ENCODE data around the gene LOXL1. TPM values are rescaled to one million over a fixed set of nuclear protein-coding genes. Genes with fewer than 3 reads are reported as not detected.

Gene LOXL1
- polyA plus RNA-seq, 1 donor from 2014 or later: 2.1 TPM

DNA sequence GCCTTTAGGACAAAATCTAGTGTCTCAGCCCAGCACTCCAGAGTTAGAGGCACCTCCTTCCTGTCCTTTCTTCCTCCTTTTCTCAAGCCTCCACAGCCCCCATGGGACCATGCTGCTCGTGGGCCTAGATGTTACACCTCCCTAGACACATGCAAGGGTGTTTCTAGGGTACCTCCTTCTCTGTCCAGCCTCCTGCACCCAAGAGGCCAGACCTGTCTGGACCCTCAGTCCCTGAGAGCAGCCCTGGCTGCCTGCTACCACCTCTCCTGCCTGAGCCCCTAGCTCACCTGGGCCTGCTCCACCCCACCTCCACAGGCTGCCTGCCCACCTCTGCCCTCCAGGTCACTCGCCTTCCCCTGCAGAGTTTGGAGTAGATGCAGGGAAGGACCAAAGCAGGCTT, 5.2 kb downstream of the LOXL1 start:
- Histone ChIP-seq H3K4me3 (ENCODE audit: low read length) (no peak overlapping the region), H2AFZ (ENCODE audit: low read depth, low read length) (no peak overlapping the region), H3F3A (ENCODE audit: insufficient read depth, low read length, poor library complexity, severe bottlenecking) (no peaks in the 10 kb centered on the region), H3K9ac (ENCODE audit: low read length) (no peak overlapping the region), H3K27me3 (ENCODE audit: insufficient read depth, low read depth, low read length) (peaks cover 22% of the 10 kb centered on the region), H3K9me3 (ENCODE audit: low read length) (no peaks in the 10 kb centered on the region), H3K4me2 (ENCODE audit: low read length) (no peak overlapping the region), H4K20me1 (ENCODE audit: insufficient read depth) (no peaks in the 10 kb centered on the region), H3K27ac (ENCODE audit: low read length) (no peak overlapping the region), H3K79me2 (replicated peaks; ENCODE audit: insufficient read depth, low read length) (no peaks in the 10 kb centered on the region), H3K36me3 (ENCODE audit: insufficient read depth, low read length) (no peaks in the 10 kb centered on the region), H3K9me2 (ENCODE audit: insufficient read depth, low read length) (no peaks in the 10 kb centered on the region)
- TF ChIP-seq REST (IDR thresholded peaks at IDR 0.05; ENCODE audit: borderline replicate concordance) (no peak), POLR2AphosphoS5 (IDR thresholded peaks at IDR 0.05) (no peak), RAD21 (conservative IDR thresholded peaks at IDR 0.05) (no peak), EZH2 (IDR thresholded peaks at IDR 0.05; ENCODE audit: borderline replicate concordance, insufficient read depth, low read length, poor library complexity, severe bottlenecking) (no peak), EP300 (conservative IDR thresholded peaks at IDR 0.05; ENCODE audit: poor library complexity, severe bottlenecking) (no peak), MXI1 (conservative IDR thresholded peaks at IDR 0.05; ENCODE audit: poor library complexity, severe bottlenecking) (no peak), SMC3 (conservative IDR thresholded peaks at IDR 0.05; ENCODE audit: poor library complexity) (no peak), CTCF (IDR thresholded peaks at IDR 0.05; ENCODE audit: poor library complexity, severe bottlenecking) (no peak), TAF1 (IDR thresholded peaks at IDR 0.05; ENCODE audit: low read depth) (no peak)

- H3K4me2 ChIP-seq (ENCODE audit: low read length): no peak overlapping the region
Measured at GRCh38 chr15:73932381-73933191, 6.3 kb downstream of the LOXL1 start.

More at GRCh38 chr15:73932381-73933191, 6.3 kb downstream of the LOXL1 start:
- no peaks in the 10 kb centered on the region for H3K9me2 ChIP-seq (ENCODE audit: insufficient read depth, low read length)
- H3K79me2 ChIP-seq (replicated peaks; ENCODE audit: insufficient read depth, low read length): no peaks in the 10 kb centered on the region
- TF ChIP-seq TAF1 (IDR thresholded peaks at IDR 0.05; ENCODE audit: low read depth) (no peak), RAD21 (conservative IDR thresholded peaks at IDR 0.05) (no peak), SMC3 (conservative IDR thresholded peaks at IDR 0.05; ENCODE audit: poor library complexity) (no peak), REST (IDR thresholded peaks at IDR 0.05; ENCODE audit: borderline replicate concordance) (no peak), POLR2AphosphoS5 (IDR thresholded peaks at IDR 0.05) (no peak), EP300 (conservative IDR thresholded peaks at IDR 0.05; ENCODE audit: poor library complexity, severe bottlenecking) (no peak), MXI1 (conservative IDR thresholded peaks at IDR 0.05; ENCODE audit: poor library complexity, severe bottlenecking) (no peak), CTCF (IDR thresholded peaks at IDR 0.05; ENCODE audit: poor library complexity, severe bottlenecking) (no peak), EZH2 (IDR thresholded peaks at IDR 0.05; ENCODE audit: borderline replicate concordance, insufficient read depth, low read length, poor library complexity, severe bottlenecking) (no peak)
- H3K27me3 ChIP-seq (ENCODE audit: insufficient read depth, low read depth, low read length): peaks cover 12% of the 10 kb centered on the region
- no peak overlapping the region for H3K4me3 ChIP-seq (ENCODE audit: low read length)
- H3K9ac ChIP-seq (ENCODE audit: low read length): no peak overlapping the region
- H3K9me3 ChIP-seq (ENCODE audit: low read length): no peaks in the 10 kb centered on the region
- no peaks in the 10 kb centered on the region for H3F3A ChIP-seq (ENCODE audit: insufficient read depth, low read length, poor library complexity, severe bottlenecking)
- no peak overlapping the region for H3K27ac ChIP-seq (ENCODE audit: low read length)
- no peaks in the 10 kb centered on the region for H3K36me3 ChIP-seq (ENCODE audit: insufficient read depth, low read length)
- no peak overlapping the region for H2AFZ ChIP-seq (ENCODE audit: low read depth, low read length)
- H4K20me1 ChIP-seq (ENCODE audit: insufficient read depth): no peaks in the 10 kb centered on the region
